Tibial nerve (tissue), 4 donors: ENCODE results near the gene RAB3B.

Source experiments
- EP300 ChIP-seq, 2 donors: sonication (generic); formaldehyde crosslinking; IDR thresholded peaks; one replicate each; pipeline ENCODE4 v1.6.1; 2017; ENCODE audit warnings: antibody characterized with exemption in 2 of 2, mild to moderate bottlenecking in 1 of 2
- TF ChIP-seq, protein P1 (sequence below), 5 experiments: fragments of 200-600 bp in 3 of 5; fragments of 450-650 bp in 2 of 5; sonication (generic) in 3 of 5; IDR thresholded peaks; one replicate each; pipeline ENCODE4 v1.5.1; 2016 to 2019; ENCODE audit warnings: antibody characterized with exemption in 5 of 5, mild to moderate bottlenecking in 3 of 5, moderate library complexity in 2 of 5

DNA sequence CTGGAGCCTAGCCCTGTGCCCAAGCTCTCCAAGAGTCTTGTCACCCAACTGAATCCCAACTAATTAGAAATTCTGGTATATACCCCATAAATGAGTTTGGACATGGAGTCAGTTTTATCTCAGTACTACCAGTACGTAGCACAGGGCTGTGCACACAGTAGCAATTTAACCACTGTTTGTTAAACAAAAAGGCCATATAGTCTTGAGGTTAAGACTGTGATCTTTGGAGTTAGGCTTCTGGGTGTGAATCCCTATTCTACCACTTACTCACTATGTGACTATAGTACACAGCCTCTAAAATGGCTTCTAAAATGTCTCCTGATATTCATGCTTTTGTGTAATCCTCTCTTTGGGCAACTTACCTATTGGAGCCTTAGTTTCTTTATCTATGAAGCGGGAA is 48.2 kb downstream of the RAB3B start:
- TF ChIP-seq, protein P1, sequence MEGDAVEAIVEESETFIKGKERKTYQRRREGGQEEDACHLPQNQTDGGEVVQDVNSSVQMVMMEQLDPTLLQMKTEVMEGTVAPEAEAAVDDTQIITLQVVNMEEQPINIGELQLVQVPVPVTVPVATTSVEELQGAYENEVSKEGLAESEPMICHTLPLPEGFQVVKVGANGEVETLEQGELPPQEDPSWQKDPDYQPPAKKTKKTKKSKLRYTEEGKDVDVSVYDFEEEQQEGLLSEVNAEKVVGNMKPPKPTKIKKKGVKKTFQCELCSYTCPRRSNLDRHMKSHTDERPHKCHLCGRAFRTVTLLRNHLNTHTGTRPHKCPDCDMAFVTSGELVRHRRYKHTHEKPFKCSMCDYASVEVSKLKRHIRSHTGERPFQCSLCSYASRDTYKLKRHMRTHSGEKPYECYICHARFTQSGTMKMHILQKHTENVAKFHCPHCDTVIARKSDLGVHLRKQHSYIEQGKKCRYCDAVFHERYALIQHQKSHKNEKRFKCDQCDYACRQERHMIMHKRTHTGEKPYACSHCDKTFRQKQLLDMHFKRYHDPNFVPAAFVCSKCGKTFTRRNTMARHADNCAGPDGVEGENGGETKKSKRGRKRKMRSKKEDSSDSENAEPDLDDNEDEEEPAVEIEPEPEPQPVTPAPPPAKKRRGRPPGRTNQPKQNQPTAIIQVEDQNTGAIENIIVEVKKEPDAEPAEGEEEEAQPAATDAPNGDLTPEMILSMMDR (IDR thresholded peaks at IDR 0.05), result no peak
- no peak for TF ChIP-seq EP300 (IDR thresholded peaks at IDR 0.05)
